ENCODE measurements around the gene AHSA1.

AHSA1 gene

GRCh38 chr14:77485256-77485655, 27.4 kb downstream of the AHSA1 start:
- TF ChIP-seq, protein P1, sequence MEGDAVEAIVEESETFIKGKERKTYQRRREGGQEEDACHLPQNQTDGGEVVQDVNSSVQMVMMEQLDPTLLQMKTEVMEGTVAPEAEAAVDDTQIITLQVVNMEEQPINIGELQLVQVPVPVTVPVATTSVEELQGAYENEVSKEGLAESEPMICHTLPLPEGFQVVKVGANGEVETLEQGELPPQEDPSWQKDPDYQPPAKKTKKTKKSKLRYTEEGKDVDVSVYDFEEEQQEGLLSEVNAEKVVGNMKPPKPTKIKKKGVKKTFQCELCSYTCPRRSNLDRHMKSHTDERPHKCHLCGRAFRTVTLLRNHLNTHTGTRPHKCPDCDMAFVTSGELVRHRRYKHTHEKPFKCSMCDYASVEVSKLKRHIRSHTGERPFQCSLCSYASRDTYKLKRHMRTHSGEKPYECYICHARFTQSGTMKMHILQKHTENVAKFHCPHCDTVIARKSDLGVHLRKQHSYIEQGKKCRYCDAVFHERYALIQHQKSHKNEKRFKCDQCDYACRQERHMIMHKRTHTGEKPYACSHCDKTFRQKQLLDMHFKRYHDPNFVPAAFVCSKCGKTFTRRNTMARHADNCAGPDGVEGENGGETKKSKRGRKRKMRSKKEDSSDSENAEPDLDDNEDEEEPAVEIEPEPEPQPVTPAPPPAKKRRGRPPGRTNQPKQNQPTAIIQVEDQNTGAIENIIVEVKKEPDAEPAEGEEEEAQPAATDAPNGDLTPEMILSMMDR (IDR thresholded peaks at IDR 0.05; ENCODE audit: low read depth, low read length, missing control alignments), result no peak
- Histone ChIP-seq H3K27me3 (replicated peaks) (no peaks in the 10 kb centered on the region), H3K4me3 (ENCODE audit: low read depth, low read length) (no peak overlapping the region), H3K27ac (no peak overlapping the region), H3K36me3 (replicated peaks) (no peaks in the 10 kb centered on the region)
- in situ Hi-C loops (cut with HindIII; ENCODE audit: low pct_ligation_motif_present, low sequenced_read_pairs), result no loop called here
- DNase-seq, result no peak

- Histone ChIP-seq H3K27ac (no peak overlapping the region), H3K4me3 (ENCODE audit: low read depth, low read length) (no peak overlapping the region), H3K27me3 (replicated peaks) (no peaks in the 10 kb centered on the region), H3K36me3 (replicated peaks) (no peaks in the 10 kb centered on the region)
- in situ Hi-C loops (cut with HindIII; ENCODE audit: low pct_ligation_motif_present, low sequenced_read_pairs), result no loop called here
- peak; percentile 79 for DNase-seq
- TF ChIP-seq, protein P1 (IDR thresholded peaks at IDR 0.05; ENCODE audit: low read depth, low read length, missing control alignments), result no peak
Measured at GRCh38 chr14:77485901-77486678, 28.2 kb downstream of the AHSA1 start.

- DNase-seq, result no peak
- H3K4me3 ChIP-seq (ENCODE audit: low read depth, low read length), result no peak overlapping the region
- in situ Hi-C loops (cut with HindIII; ENCODE audit: low pct_ligation_motif_present, low sequenced_read_pairs), result no loop called here
- TF ChIP-seq, protein P1 (IDR thresholded peaks at IDR 0.05; ENCODE audit: low read depth, low read length, missing control alignments), result no peak
- no peaks in the 10 kb centered on the region for H3K36me3 ChIP-seq (replicated peaks)
- H3K27me3 ChIP-seq (replicated peaks), result no peaks in the 10 kb centered on the region
- H3K27ac ChIP-seq, result no peak overlapping the region
Measured at GRCh38 chr14:77488558-77488957, 30.7 kb downstream of the AHSA1 start.

- no peaks in the 10 kb centered on the region for H3K27me3 ChIP-seq (replicated peaks)
- DNase-seq, result no peak
- no peak overlapping the region for H3K27ac ChIP-seq
- in situ Hi-C loops (cut with HindIII; ENCODE audit: low pct_ligation_motif_present, low sequenced_read_pairs), result no loop called here
- no peaks in the 10 kb centered on the region for H3K36me3 ChIP-seq (replicated peaks)
- TF ChIP-seq, protein P1 (IDR thresholded peaks at IDR 0.05; ENCODE audit: low read depth, low read length, missing control alignments), result no peak
- H3K4me3 ChIP-seq (ENCODE audit: low read depth, low read length), result no peak overlapping the region
Measured at GRCh38 chr14:77489041-77489440, 31.1 kb downstream of the AHSA1 start.

GRCh38 chr14:77490347-77490986, 32.6 kb downstream of the AHSA1 start:
- TF ChIP-seq, protein P1 (IDR thresholded peaks at IDR 0.05; ENCODE audit: low read depth, low read length, missing control alignments), result no peak
- Histone ChIP-seq H3K36me3 (replicated peaks) (no peaks in the 10 kb centered on the region), H3K27me3 (replicated peaks) (no peaks in the 10 kb centered on the region), H3K27ac (no peak overlapping the region), H3K4me3 (ENCODE audit: low read depth, low read length) (no peak overlapping the region)
- no peak for DNase-seq
- in situ Hi-C loops (cut with HindIII; ENCODE audit: low pct_ligation_motif_present, low sequenced_read_pairs), result no loop called here
